HEK293 (cell line): ENCODE data around the gene HSD17B8.

Experiments
- CTCF ChIA-PET: fragments of 350-600 bp; formaldehyde crosslinking; extraction: SDS; loops from one replicate; lab custom pipeline; 2021; ENCODE audit warnings: antibody characterized with exemption; lab: Yijun Ruan, JAX
- POLR2A ChIA-PET: fragments of 300-600 bp; formaldehyde crosslinking; extraction: SDS; loops from one replicate; lab custom pipeline; 2020; ENCODE audit warnings: antibody characterized with exemption, inconsistent platforms; lab: Yijun Ruan, JAX
- H3K27ac ChIP-seq: fragments of 200-500 bp; sonication (Bioruptor generic); 2 replicates; pipeline ENCODE4 v1.5.1; 2014; ENCODE audit warnings: low read depth, low read length, control low read depth, inconsistent platforms; ENCODE audit errors: extremely low read depth
- H3K36me3 ChIP-seq, 2 experiments: fragments of 200-500 bp in 1 of 2; sonication (Bioruptor generic) in 1 of 2; 1 replicate in 1 of 2; 2 replicates in 1 of 2; pipeline ENCODE4 v1.5.1; 2014 to 2017; ENCODE audit warnings: inconsistent platforms in 2 of 2, low read length in 2 of 2; ENCODE audit not compliant: control insufficient read depth in 2 of 2, insufficient read depth in 1 of 2
- H3K4me1 ChIP-seq: fragments of 200-500 bp; sonication (Bioruptor generic); 2 replicates; pipeline ENCODE4 v1.5.1; 2014; ENCODE audit warnings: mild to moderate bottlenecking, low read length, inconsistent platforms; ENCODE audit not compliant: control insufficient read depth, insufficient read depth
- H3K4me3 ChIP-seq: 2 replicates; pipeline ENCODE4 v1.5.1; 2011; ENCODE audit warnings: low read depth, mild to moderate bottlenecking, control low read depth, low read length, moderate library complexity
- H3K9me3 ChIP-seq: fragments of 200-500 bp; sonication (Bioruptor generic); 2 replicates; pipeline ENCODE4 v1.5.1; 2014; ENCODE audit warnings: low read depth, low read length, inconsistent platforms; ENCODE audit not compliant: control insufficient read depth, insufficient read depth
- CTCF ChIP-seq: fragments of 450-650 bp; formaldehyde crosslinking; IDR thresholded peaks from 2 replicates; pipeline ENCODE4 v1.5.1; 2016; ENCODE audit warnings: missing biosample characterization, missing genetic modification characterization
- KLF1 ChIP-seq: fragments of 450-650 bp; formaldehyde crosslinking; IDR thresholded peaks from 2 replicates; pipeline ENCODE4 v1.5.1; 2016; ENCODE audit warnings: missing biosample characterization, missing genetic modification characterization
- KLF17 ChIP-seq: fragments of 450-650 bp; formaldehyde crosslinking; IDR thresholded peaks from 2 replicates; pipeline ENCODE4 v1.5.1; 2016; ENCODE audit warnings: missing biosample characterization, missing genetic modification characterization
- KLF8 ChIP-seq: fragments of 450-650 bp; formaldehyde crosslinking; IDR thresholded peaks from 2 replicates; pipeline ENCODE4 v1.5.1; 2016; ENCODE audit warnings: missing biosample characterization, missing genetic modification characterization
- PATZ1 ChIP-seq: fragments of 450-650 bp; formaldehyde crosslinking; IDR thresholded peaks from 2 replicates; pipeline ENCODE4 v1.5.1; 2016; ENCODE audit warnings: missing biosample characterization, missing genetic modification characterization
- PRDM4 ChIP-seq: fragments of 450-650 bp; formaldehyde crosslinking; IDR thresholded peaks from 2 replicates; pipeline ENCODE4 v1.5.1; 2017; ENCODE audit warnings: missing biosample characterization, missing genetic modification characterization
- RBAK ChIP-seq: fragments of 450-650 bp; formaldehyde crosslinking; IDR thresholded peaks from 2 replicates; pipeline ENCODE4 v1.5.1; 2016; ENCODE audit warnings: missing biosample characterization, missing genetic modification characterization
- SCRT1 ChIP-seq: fragments of 450-650 bp; formaldehyde crosslinking; IDR thresholded peaks from 2 replicates; pipeline ENCODE4 v1.5.1; 2016; ENCODE audit warnings: missing biosample characterization, missing genetic modification characterization, borderline replicate concordance
- SP2 ChIP-seq: fragments of 450-650 bp; formaldehyde crosslinking; IDR thresholded peaks from 2 replicates; pipeline ENCODE4 v1.5.1; 2016; ENCODE audit warnings: missing biosample characterization, missing genetic modification characterization
- SP3 ChIP-seq: fragments of 450-650 bp; formaldehyde crosslinking; IDR thresholded peaks from 2 replicates; pipeline ENCODE4 v1.5.1; 2016; ENCODE audit warnings: missing biosample characterization, missing genetic modification characterization
- ZBTB17 ChIP-seq: fragments of 450-650 bp; formaldehyde crosslinking; IDR thresholded peaks from 2 replicates; pipeline ENCODE4 v1.5.1; 2016; ENCODE audit warnings: missing biosample characterization, missing genetic modification characterization
- ZBTB48 ChIP-seq: fragments of 450-650 bp; formaldehyde crosslinking; IDR thresholded peaks from 2 replicates; pipeline ENCODE4 v1.5.1; 2016; ENCODE audit warnings: missing biosample characterization, missing genetic modification characterization
- ZEB2 ChIP-seq: fragments of 450-650 bp; formaldehyde crosslinking; IDR thresholded peaks from 2 replicates; pipeline ENCODE4 v1.5.1; 2016; ENCODE audit warnings: missing biosample characterization, missing genetic modification characterization
- ZFP41 ChIP-seq: fragments of 450-650 bp; formaldehyde crosslinking; IDR thresholded peaks from 2 replicates; pipeline ENCODE4 v1.5.1; 2016; ENCODE audit warnings: missing biosample characterization, missing genetic modification characterization, borderline replicate concordance
- ZIC2 ChIP-seq: fragments of 450-650 bp; formaldehyde crosslinking; IDR thresholded peaks from 2 replicates; pipeline ENCODE4 v1.5.1; 2016; ENCODE audit warnings: missing biosample characterization, missing genetic modification characterization
- ZNF2 ChIP-seq: fragments of 450-650 bp; formaldehyde crosslinking; IDR thresholded peaks from 2 replicates; pipeline ENCODE4 v1.5.1; 2016; ENCODE audit warnings: missing biosample characterization, missing genetic modification characterization
- ZNF366 ChIP-seq: fragments of 450-650 bp; formaldehyde crosslinking; conservative IDR thresholded peaks from 2 replicates; pipeline ENCODE4 v1.5.1; 2016; ENCODE audit warnings: missing biosample characterization, missing genetic modification characterization
- ZNF561 ChIP-seq: fragments of 450-650 bp; IDR thresholded peaks from 2 replicates; pipeline ENCODE4 v1.5.1; 2018; ENCODE audit warnings: missing biosample characterization, missing genetic modification characterization, borderline replicate concordance
- ZNF600 ChIP-seq: fragments of 450-650 bp; formaldehyde crosslinking; IDR thresholded peaks from 2 replicates; pipeline ENCODE4 v1.5.1; 2016; ENCODE audit warnings: missing biosample characterization, missing genetic modification characterization
- ZNF624 ChIP-seq: fragments of 450-650 bp; formaldehyde crosslinking; IDR thresholded peaks from 2 replicates; pipeline ENCODE4 v1.5.1; 2017; ENCODE audit warnings: missing biosample characterization, missing genetic modification characterization
- ZNF629 ChIP-seq: fragments of 450-650 bp; formaldehyde crosslinking; IDR thresholded peaks from 2 replicates; pipeline ENCODE4 v1.5.1; 2017; ENCODE audit warnings: missing biosample characterization, missing genetic modification characterization
- ZNF654 ChIP-seq: fragments of 450-650 bp; formaldehyde crosslinking; IDR thresholded peaks from 2 replicates; pipeline ENCODE4 v1.5.1; 2016; ENCODE audit warnings: low read depth, missing biosample characterization, missing genetic modification characterization
- ZNF660 ChIP-seq: fragments of 450-650 bp; IDR thresholded peaks from 2 replicates; pipeline ENCODE4 v1.5.1; 2018; ENCODE audit warnings: missing biosample characterization, mild to moderate bottlenecking, missing genetic modification characterization
- ZNF664 ChIP-seq: fragments of 450-650 bp; formaldehyde crosslinking; IDR thresholded peaks from 2 replicates; pipeline ENCODE4 v1.5.1; 2016; ENCODE audit warnings: missing biosample characterization, missing genetic modification characterization
- ZNF692 ChIP-seq: fragments of 450-650 bp; formaldehyde crosslinking; IDR thresholded peaks from 2 replicates; pipeline ENCODE4 v1.5.1; 2016; ENCODE audit warnings: missing biosample characterization, missing genetic modification characterization
- ZNF843 ChIP-seq: fragments of 450-650 bp; formaldehyde crosslinking; IDR thresholded peaks from 2 replicates; pipeline ENCODE4 v1.5.1; 2016; ENCODE audit warnings: missing biosample characterization, missing genetic modification characterization
- ZXDB ChIP-seq: fragments of 450-650 bp; formaldehyde crosslinking; IDR thresholded peaks from 2 replicates; pipeline ENCODE4 v1.5.1; 2016; ENCODE audit warnings: missing biosample characterization, missing genetic modification characterization

The HSD17B8 gene

GRCh38 chr6:33197431-33198048 is 6.9 kb upstream of the HSD17B8 start:
- Histone ChIP-seq H3K36me3 (peaks cover 16 to 51% of the 10 kb centered on the region in 2 experiments; a peak in 2 of 3 replicates), H3K4me3 (no peak overlapping the region), H3K4me1 (peaks cover 19% of the 10 kb centered on the region), H3K9me3 (no peaks in the 10 kb centered on the region), H3K27ac (peak overlapping the region; percentile 37; the same call in 1 of the 2 replicates)
- POLR2A ChIA-PET, result interaction anchor here (0.8 to 1.4 kb wide), 6 partner anchors 11 to 117 kb away, joined by 3 to 7 read pairs (median 4); partner anchors contain the start of gene RING1
- CTCF ChIA-PET, result interaction anchor here (0.6 to 2.6 kb wide), 43 partner anchors 8 to 213 kb away, joined by 3 to 16 read pairs (median 4); partner anchors contain the start of genes HLA-DOA, RING1, RPS18 and VPS52
- TF ChIP-seq ZNF561 (0 out of 2 replicates have a peak, but pooled peaks have one; percentile 41), RBAK (no peak), KLF17 (tag by site-specific recombination) (0 out of 2 replicates have a peak, but pooled peaks have one; percentile 51), ZNF664 (tag by site-specific recombination) (no peak), ZBTB48 (tag by site-specific recombination) (peak; percentile 60; the same call in 1 of the 2 replicates), ZNF2 (tag by site-specific recombination) (peak; percentile 38; the same call in 1 of the 2 replicates), ZFP41 (no peak), KLF8 (tag by site-specific recombination) (peak; percentile 50), ZNF692 (tag by site-specific recombination) (0 out of 2 replicates have a peak, but pooled peaks have one; percentile 57), PATZ1 (no peak), ZIC2 (tag by site-specific recombination) (no peak), ZNF600 (tag by site-specific recombination) (peak; percentile 94), ZNF660 (tag by site-specific recombination) (peak; percentile 73; the same call in 1 of the 2 replicates), ZEB2 (tag by site-specific recombination) (0 out of 2 replicates have a peak, but pooled peaks have one; percentile 22), KLF1 (tag by site-specific recombination) (peak; percentile 67), ZNF629 (tag by site-specific recombination) (0 out of 2 replicates have a peak, but pooled peaks have one; percentile 11), ZNF843 (tag by site-specific recombination) (no peak), SP3 (tag by site-specific recombination) (peak; percentile 44), ZBTB17 (tag by site-specific recombination) (peak; percentile 94), CTCF (peak; percentile 78), ZNF624 (tag by site-specific recombination) (no peak), ZNF366 (tag by site-specific recombination) (peak; percentile 66), ZNF654 (tag by site-specific recombination) (peak; percentile 63), ZXDB (tag by site-specific recombination) (peak; percentile 99), PRDM4 (tag by site-specific recombination) (peak; percentile 93), SCRT1 (tag by site-specific recombination) (no peak), SP2 (peak; percentile 34; the same call in 1 of the 2 replicates)
